ENCODE results near the gene PIAS4. TPM values are rescaled to one million over a fixed set of nuclear protein-coding genes. Genes with fewer than 3 reads are reported as not detected.
"Not testable (repeated sequence)": the region's sequence is repeated elsewhere in the genome, so short reads cannot be mapped to it uniquely, and the experiment has no call there.

The PIAS4 gene
- total RNA-seq, 1 experiment from 2014 or later, result 33.9 TPM

- no peak for DNase-seq (ENCODE audit: low spot score)
Observed at GRCh38 chr19:3995607-3996006, 11.9 kb upstream of the PIAS4 start.

- not testable (repeated sequence) for DNase-seq (ENCODE audit: low spot score)
Observed at GRCh38 chr19:3998667-3999412, 8.7 kb upstream of the PIAS4 start.

GRCh38 chr19:4000798-4001197 lies 6.7 kb upstream of the PIAS4 start:
- not testable (repeated sequence) for DNase-seq (ENCODE audit: low spot score)

- not testable (repeated sequence) for DNase-seq (ENCODE audit: low spot score)
Observed at GRCh38 chr19:4005436-4005835, 2.1 kb upstream of the PIAS4 start.

GRCh38 chr19:4007836-4008539 lies 452 bp downstream of the PIAS4 start:
- no peak for DNase-seq (ENCODE audit: low spot score)

- no peak for DNase-seq (ENCODE audit: low spot score)
Observed at GRCh38 chr19:4009990-4010807, 2.7 kb downstream of the PIAS4 start.

- DNase-seq (ENCODE audit: low spot score), result no peak
Observed at GRCh38 chr19:4010808-4011110, 3.2 kb downstream of the PIAS4 start.

- not testable (repeated sequence) for DNase-seq (ENCODE audit: low spot score)
Observed at GRCh38 chr19:4011430-4011829, 3.9 kb downstream of the PIAS4 start.

- DNase-seq (ENCODE audit: low spot score), result no peak
Observed at GRCh38 chr19:4012092-4012974, 4.8 kb downstream of the PIAS4 start.

GRCh38 chr19:4012975-4013634 lies 5.6 kb downstream of the PIAS4 start:
- DNase-seq (ENCODE audit: low spot score), result no peak

- DNase-seq (ENCODE audit: low spot score), result no peak
Observed at GRCh38 chr19:4013886-4014540, 6.5 kb downstream of the PIAS4 start.

GRCh38 chr19:4014541-4015491 lies 7.3 kb downstream of the PIAS4 start:
- no peak for DNase-seq (ENCODE audit: low spot score)

- no peak for DNase-seq (ENCODE audit: low spot score)
Observed at GRCh38 chr19:4015705-4016402, 8.3 kb downstream of the PIAS4 start.

- no peak for DNase-seq (ENCODE audit: low spot score)
Observed at GRCh38 chr19:4016486-4016885, 8.9 kb downstream of the PIAS4 start.

- no peak for DNase-seq (ENCODE audit: low spot score)
Observed at GRCh38 chr19:4016903-4017638, 9.5 kb downstream of the PIAS4 start.

GRCh38 chr19:4018140-4018613 lies 10.6 kb downstream of the PIAS4 start:
- DNase-seq (ENCODE audit: low spot score), result no peak

- DNase-seq (ENCODE audit: low spot score), result no peak
Observed at GRCh38 chr19:4018775-4019504, 11.4 kb downstream of the PIAS4 start.
